Stimulated activated CD8-positive, alpha-beta memory T cell treated with anti-CD3 and anti-CD28 coated beads, Interleukin-7, amount 100 ng/mL, for 48 hours (primary cell): ENCODE measurements around the gene TUBGCP3.
"Not testable (repeated sequence)": the region's sequence is repeated elsewhere in the genome, so short reads cannot be mapped to it uniquely, and the experiment has no call there.

Source experiments
- DNase-seq, 2 donors: peaks; one replicate each; pipeline ENCODE4 v3.0.0-alpha.2; 2020; ENCODE audit warnings: low read depth in 1 of 2; ENCODE audit errors: extremely low read depth in 1 of 2

The TUBGCP3 gene

GRCh38 chr13:112580211-112580610, 7.7 kb downstream of the TUBGCP3 start:
- DNase-seq, result no peak

GRCh38 chr13:112579310-112579843, 8.6 kb downstream of the TUBGCP3 start:
- no peak for DNase-seq

GRCh38 chr13:112576768-112577167, 11.2 kb downstream of the TUBGCP3 start:
- no peak for DNase-seq

- DNase-seq, result no peak
These were observed 11.8 kb downstream of the TUBGCP3 start for GRCh38 chr13:112576191-112576590.

- DNase-seq, result no peak
These were observed 12.3 kb downstream of the TUBGCP3 start for GRCh38 chr13:112575675-112576074.

GRCh38 chr13:112574834-112575613, 12.9 kb downstream of the TUBGCP3 start:
- no peak for DNase-seq

- no peak for DNase-seq
These were observed 13.5 kb downstream of the TUBGCP3 start for GRCh38 chr13:112574416-112574815.

- DNase-seq, result no peak
These were observed 14.2 kb downstream of the TUBGCP3 start for GRCh38 chr13:112573710-112574109.

GRCh38 chr13:112572366-112572765, 15.6 kb downstream of the TUBGCP3 start:
- DNase-seq, result no peak

- DNase-seq, result no peak
These were observed 18.1 kb downstream of the TUBGCP3 start for GRCh38 chr13:112569821-112570220.

- DNase-seq, result no peak
These were observed 20.6 kb downstream of the TUBGCP3 start for GRCh38 chr13:112567161-112567862.

GRCh38 chr13:112562786-112563383, 25.1 kb downstream of the TUBGCP3 start:
- DNase-seq, result no peak

GRCh38 chr13:112562254-112562653, 25.7 kb downstream of the TUBGCP3 start:
- no peak for DNase-seq

GRCh38 chr13:112561478-112561877, 26.5 kb downstream of the TUBGCP3 start:
- no peak for DNase-seq

GRCh38 chr13:112558696-112559418, 29.1 kb downstream of the TUBGCP3 start:
- DNase-seq, result no peak

- no peak for DNase-seq
These were observed 31.4 kb downstream of the TUBGCP3 start for GRCh38 chr13:112556600-112556999.

- no peak for DNase-seq
These were observed 33.6 kb downstream of the TUBGCP3 start for GRCh38 chr13:112554214-112554850.

- DNase-seq, result not testable (repeated sequence)
These were observed 39.0 kb downstream of the TUBGCP3 start for GRCh38 chr13:112548975-112549374.

- DNase-seq, result no peak
These were observed 42.1 kb downstream of the TUBGCP3 start for GRCh38 chr13:112545856-112546255.
